Astrocyte (in vitro differentiated cells and primary cell): Measurements from ENCODE around the gene BRD7.

Source experiments
- EZH2 ChIP-seq: IDR thresholded peaks from 2 replicates; pipeline ENCODE4 v1.6.1; 2012; ENCODE audit warnings: mild to moderate bottlenecking, low read length, inconsistent platforms; ENCODE audit not compliant: insufficient read depth
- TF ChIP-seq, protein P1 (sequence below): IDR thresholded peaks from 2 replicates; pipeline ENCODE4 v1.5.1; 2011; ENCODE audit warnings: low read depth, mild to moderate bottlenecking, inconsistent platforms, low read length, moderate library complexity; ENCODE audit not compliant: insufficient read depth

GRCh38 chr16:50266337-50267091, 102.3 kb downstream of the BRD7 start, which contains the start of gene ADCY7:
- TF ChIP-seq, protein P1, sequence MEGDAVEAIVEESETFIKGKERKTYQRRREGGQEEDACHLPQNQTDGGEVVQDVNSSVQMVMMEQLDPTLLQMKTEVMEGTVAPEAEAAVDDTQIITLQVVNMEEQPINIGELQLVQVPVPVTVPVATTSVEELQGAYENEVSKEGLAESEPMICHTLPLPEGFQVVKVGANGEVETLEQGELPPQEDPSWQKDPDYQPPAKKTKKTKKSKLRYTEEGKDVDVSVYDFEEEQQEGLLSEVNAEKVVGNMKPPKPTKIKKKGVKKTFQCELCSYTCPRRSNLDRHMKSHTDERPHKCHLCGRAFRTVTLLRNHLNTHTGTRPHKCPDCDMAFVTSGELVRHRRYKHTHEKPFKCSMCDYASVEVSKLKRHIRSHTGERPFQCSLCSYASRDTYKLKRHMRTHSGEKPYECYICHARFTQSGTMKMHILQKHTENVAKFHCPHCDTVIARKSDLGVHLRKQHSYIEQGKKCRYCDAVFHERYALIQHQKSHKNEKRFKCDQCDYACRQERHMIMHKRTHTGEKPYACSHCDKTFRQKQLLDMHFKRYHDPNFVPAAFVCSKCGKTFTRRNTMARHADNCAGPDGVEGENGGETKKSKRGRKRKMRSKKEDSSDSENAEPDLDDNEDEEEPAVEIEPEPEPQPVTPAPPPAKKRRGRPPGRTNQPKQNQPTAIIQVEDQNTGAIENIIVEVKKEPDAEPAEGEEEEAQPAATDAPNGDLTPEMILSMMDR = no peak
- TF ChIP-seq EZH2 = no peak
